Mesenteric fat pad (tissue), 1 donor: ENCODE results near the gene AFG1L. TPM values are rescaled to one million over a fixed set of nuclear protein-coding genes. Genes with fewer than 3 reads are reported as not detected.
"Not testable (repeated sequence)": the region's sequence is repeated elsewhere in the genome, so short reads cannot be mapped to it uniquely, and the experiment has no call there.

Experiments
- DNase-seq: peaks from one replicate; pipeline ENCODE4 v3.0.0-alpha.2; 2020; ENCODE audit warnings: low spot score
- total RNA-seq: library from RNA; stranded (reverse); fragmentation: NEBNext Ultra II Directional; extraction: Animal tissue kit (Norgen Biotek cat#: 25700); gene quantifications from one replicate; pipeline ENCODE4 v1.2.1, GENCODE V29; 2021
- donor health status: DM: yes; HTN: yes; CAD: no.

AFG1L gene
- total RNA-seq, 1 donor from 2014 or later, result 7.0 TPM

GRCh38 chr6:108287373-108287772, 7.5 kb upstream of the AFG1L start:
- DNase-seq, result no peak

- DNase-seq, result no peak
Observed at GRCh38 chr6:108288742-108289141, 6.1 kb upstream of the AFG1L start.

- DNase-seq, result no peak
Observed at GRCh38 chr6:108291091-108291490, 3.8 kb upstream of the AFG1L start.

- DNase-seq, result not testable (repeated sequence)
Observed at GRCh38 chr6:108292561-108292960, 2.3 kb upstream of the AFG1L start.

- DNase-seq, result no peak
Observed at GRCh38 chr6:108293527-108294296, 1.1 kb upstream of the AFG1L start.

- no peak for DNase-seq
Observed at GRCh38 chr6:108294297-108294726, 542 bp upstream of the AFG1L start.

GRCh38 chr6:108295676-108296075, 822 bp downstream of the AFG1L start:
- no peak for DNase-seq

- DNase-seq, result no peak
Observed at GRCh38 chr6:108302386-108302785, 7.5 kb downstream of the AFG1L start.

GRCh38 chr6:108304646-108305045, 9.8 kb downstream of the AFG1L start:
- no peak for DNase-seq

- not testable (repeated sequence) for DNase-seq
Observed at GRCh38 chr6:108308641-108309040, 13.8 kb downstream of the AFG1L start.

GRCh38 chr6:108309844-108310243, 15.0 kb downstream of the AFG1L start:
- no peak for DNase-seq

GRCh38 chr6:108312605-108313004, 17.8 kb downstream of the AFG1L start:
- DNase-seq, result no peak

GRCh38 chr6:108321253-108321747, 26.4 kb downstream of the AFG1L start:
- no peak for DNase-seq

GRCh38 chr6:108322728-108323127, 27.9 kb downstream of the AFG1L start:
- no peak for DNase-seq

- DNase-seq, result no peak
Observed at GRCh38 chr6:108323710-108324466, 29.0 kb downstream of the AFG1L start.

GRCh38 chr6:108330221-108330785, 35.4 kb downstream of the AFG1L start:
- not testable (repeated sequence) for DNase-seq

- no peak for DNase-seq
Observed at GRCh38 chr6:108330806-108331205, 36.0 kb downstream of the AFG1L start.

- no peak for DNase-seq
Observed at GRCh38 chr6:108331982-108332381, 37.1 kb downstream of the AFG1L start.

- no peak for DNase-seq
Observed at GRCh38 chr6:108336971-108337370, 42.1 kb downstream of the AFG1L start.

GRCh38 chr6:108337721-108338120, 42.9 kb downstream of the AFG1L start:
- DNase-seq, result no peak

- no peak for DNase-seq
Observed at GRCh38 chr6:108341372-108341771, 46.5 kb downstream of the AFG1L start.

- no peak for DNase-seq
Observed at GRCh38 chr6:108343894-108344293, 49.0 kb downstream of the AFG1L start.
